Peyer's patch (tissue), 4 donors: Measurements from ENCODE around the gene TOR4A. TPM values are rescaled to one million over a fixed set of nuclear protein-coding genes. Genes with fewer than 3 reads are reported as not detected.

Source experiments
- DNase-seq, 3 donors: peaks; one replicate each; pipeline ENCODE4 v3.0.0-alpha.2; 2017 to 2019
- H3K27ac ChIP-seq, 4 donors: fragments of 200-600 bp; sonication (generic); one replicate each; pipeline ENCODE4 v1.5.1; 2016 to 2019
- H3K27me3 ChIP-seq, 2 donors: fragments of 200-600 bp; sonication (generic); one replicate each; pipeline ENCODE4 v1.5.1; 2019
- H3K36me3 ChIP-seq, 3 donors: fragments of 200-600 bp; sonication (generic); one replicate each; pipeline ENCODE4 v1.5.1; 2016 to 2019
- H3K4me1 ChIP-seq, 4 donors: fragments of 200-600 bp; sonication (generic); one replicate each; pipeline ENCODE4 v1.5.1; 2016 to 2019
- H3K4me3 ChIP-seq, 4 donors: fragments of 200-600 bp; sonication (generic); 1 replicate in 3 of 4; 2 replicates in 1 of 4; pipeline ENCODE4 v1.5.1; 2016 to 2019; ENCODE audit warnings: mild to moderate bottlenecking in 1 of 4
- H3K9me3 ChIP-seq, 4 donors: fragments of 200-600 bp; sonication (generic); one replicate each; pipeline ENCODE4 v1.5.1; 2016 to 2019; ENCODE audit warnings: mild to moderate bottlenecking in 1 of 4
- CTCF ChIP-seq, 6 experiments: fragments of 450-650 bp in 4 of 6; fragments of 200-600 bp in 2 of 6; sonication (generic) in 1 of 6; IDR thresholded peaks; one replicate each; pipeline ENCODE4 v1.5.1; 2017 to 2019; ENCODE audit warnings: antibody characterized with exemption in 6 of 6, mild to moderate bottlenecking in 3 of 6, moderate library complexity in 1 of 6
- POLR2A ChIP-seq, 2 donors: fragments of 450-650 bp; IDR thresholded peaks; one replicate each; pipeline ENCODE4 v1.5.1; 2017; ENCODE audit warnings: antibody characterized with exemption in 2 of 2, mild to moderate bottlenecking in 2 of 2, moderate library complexity in 2 of 2
- total RNA-seq, 4 donors: library from RNA; depleted of rRNA; stranded (reverse); fragments of >200 nt; gene quantifications; one replicate each; pipeline ENCODE4 v1.1.0, GENCODE V29; 2016

Gene TOR4A
- total RNA-seq, 4 donors from 2014 or later = 33.8 to 45.7 (median 39.2) TPM

GRCh38 chr9:137295238-137295811 lies 17.8 kb downstream of the TOR4A start:
- H3K27ac ChIP-seq = peak overlapping the region; percentile 5 to 99 (median 90)
- H3K4me1 ChIP-seq = peaks cover 5 to 43% (median 13%) of the 10 kb centered on the region in 4 donors
- DNase-seq = peak in 1 of 3 donors; percentile 80
- no peaks in the 10 kb centered on the region for H3K9me3 ChIP-seq
- TF ChIP-seq CTCF (IDR thresholded peaks at IDR 0.05) (peak; percentile 37 to 93 (median 84)), POLR2A (IDR thresholded peaks at IDR 0.05) (peak in 1 of 2 donors; percentile 54)
- no peaks in the 10 kb centered on the region for H3K36me3 ChIP-seq
- H3K27me3 ChIP-seq = no peaks in the 10 kb centered on the region
- H3K4me3 ChIP-seq = peak overlapping the region; percentile 25 to 88 (median 60)

DNA sequence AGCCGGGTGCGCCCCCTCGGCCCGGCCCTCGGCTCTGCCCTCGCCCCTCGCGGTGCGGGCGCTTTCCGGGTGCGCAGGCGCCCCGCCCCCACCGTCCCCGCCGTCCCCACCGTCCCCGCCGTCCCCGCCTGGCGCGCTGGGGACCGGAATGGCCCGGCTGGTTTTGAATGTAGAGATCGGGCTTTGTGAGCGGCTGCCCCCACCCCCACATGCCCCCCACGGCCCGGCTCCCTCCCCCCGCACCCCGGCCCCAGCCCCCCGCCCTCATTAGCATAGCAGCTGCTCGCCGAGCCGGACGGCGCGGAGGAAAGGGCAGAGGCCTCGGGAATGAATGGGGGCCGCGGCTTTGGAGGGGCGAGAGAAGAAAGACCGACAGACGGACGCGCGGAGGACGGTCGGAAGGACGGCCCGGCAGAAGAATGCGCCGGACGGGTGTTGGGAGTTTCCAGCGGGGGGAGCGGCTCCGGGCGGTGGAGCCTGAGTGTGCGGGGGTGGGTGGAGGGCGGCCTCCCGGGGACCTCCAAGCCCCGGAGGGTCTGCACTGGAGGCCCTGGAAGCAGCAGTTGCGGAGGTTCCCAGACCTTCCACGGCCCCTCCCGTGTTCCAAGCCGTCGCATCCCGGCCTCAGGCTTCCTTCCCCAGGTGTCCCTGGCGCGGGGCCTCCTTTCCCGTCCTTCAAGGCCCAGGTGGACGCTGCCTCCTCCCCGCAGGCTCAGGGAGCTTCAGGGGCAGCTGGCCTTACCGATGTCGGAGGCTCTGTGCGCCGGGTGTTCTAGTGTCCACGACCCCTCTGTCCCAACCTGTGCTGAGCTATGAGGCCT lies 18.5 kb downstream of the TOR4A start:
- H3K4me3 ChIP-seq = peak overlapping the region; percentile 25 to 88 (median 60)
- H3K9me3 ChIP-seq = no peaks in the 10 kb centered on the region
- no peak for TF ChIP-seq POLR2A (IDR thresholded peaks at IDR 0.05)
- no peak for TF ChIP-seq CTCF (IDR thresholded peaks at IDR 0.05)
- peak overlapping the region; percentile 31 to 99 (median 90) for H3K27ac ChIP-seq
- no peaks in the 10 kb centered on the region for H3K27me3 ChIP-seq
- DNase-seq = peak in 1 of 3 donors; percentile 69
- H3K4me1 ChIP-seq = peaks cover 5 to 43% (median 21%) of the 10 kb centered on the region in 4 donors
- H3K36me3 ChIP-seq = no peaks in the 10 kb centered on the region

DNA sequence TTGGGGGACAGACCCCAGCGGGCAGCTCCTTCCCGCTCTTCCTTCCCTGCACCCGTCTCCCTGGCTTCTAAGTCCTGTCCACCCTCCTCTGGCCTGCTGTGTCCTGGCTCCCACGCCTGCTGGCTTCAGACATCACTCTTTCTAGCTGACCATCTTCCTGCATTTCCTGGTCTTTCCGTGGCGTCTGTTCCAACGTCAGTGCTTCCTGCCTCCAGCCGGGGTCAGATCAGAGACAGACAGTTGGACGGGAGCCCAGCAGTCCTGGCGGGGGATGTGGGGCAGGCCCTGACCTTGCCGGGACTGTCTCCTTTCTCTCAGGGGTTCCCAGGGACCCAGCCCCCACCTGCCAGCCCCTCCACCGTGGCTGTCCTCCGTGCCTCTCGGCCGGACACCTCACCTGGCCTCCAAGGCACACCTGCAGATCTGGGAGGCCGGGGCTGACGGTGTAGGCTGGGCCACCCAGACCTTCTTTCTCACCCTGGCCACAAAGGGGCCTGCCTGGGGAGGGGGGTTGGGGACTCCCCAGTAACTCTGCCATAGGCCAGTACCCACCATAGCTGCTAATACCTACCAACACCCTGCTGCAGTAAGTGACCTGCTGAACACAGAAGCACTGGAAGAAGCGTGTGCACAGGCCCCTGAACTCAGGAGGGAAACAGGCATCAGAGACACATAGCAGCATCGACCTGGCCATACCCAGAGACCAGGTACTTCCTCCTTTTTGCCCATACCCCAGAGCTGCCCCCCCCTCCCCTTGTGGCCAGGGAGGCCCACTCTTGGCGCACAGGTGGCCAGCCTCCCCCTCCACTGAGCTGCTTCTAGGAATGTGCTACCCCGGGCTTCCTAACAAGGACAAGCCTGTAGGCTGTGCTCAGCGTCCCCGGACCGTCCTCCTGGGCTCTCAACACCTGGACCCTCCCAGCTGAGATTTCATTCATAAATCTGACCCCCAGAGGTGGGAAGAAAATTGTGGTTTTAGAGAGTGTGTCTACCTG lies 19.4 kb downstream of the TOR4A start:
- Histone ChIP-seq H3K27me3 (no peaks in the 10 kb centered on the region), H3K9me3 (no peaks in the 10 kb centered on the region), H3K4me1 (peaks cover 5 to 47% (median 24%) of the 10 kb centered on the region in 4 donors), H3K27ac (peak overlapping the region; percentile 31 to 99 (median 90)), H3K36me3 (no peaks in the 10 kb centered on the region), H3K4me3 (peak overlapping the region in 3 of 4 donors; percentile 25 to 88 (median 65))
- peak in 1 of 3 donors; percentile 76 for DNase-seq
- peak in 1 of 6 experiments; percentile 2 for TF ChIP-seq CTCF (IDR thresholded peaks at IDR 0.05)
- peak; percentile 27 to 62 for TF ChIP-seq POLR2A (IDR thresholded peaks at IDR 0.05)

GRCh38 chr9:137297966-137298365 lies 20.4 kb downstream of the TOR4A start:
- H3K36me3 ChIP-seq = no peaks in the 10 kb centered on the region
- TF ChIP-seq CTCF (IDR thresholded peaks at IDR 0.05) (no peak), POLR2A (IDR thresholded peaks at IDR 0.05) (no peak)
- peak overlapping the region in 2 of 4 donors; percentile 65 for H3K4me3 ChIP-seq
- DNase-seq = no peak
- peaks cover 5 to 52% (median 27%) of the 10 kb centered on the region in 4 donors for H3K4me1 ChIP-seq
- H3K27ac ChIP-seq = peak overlapping the region; percentile 11 to 99 (median 90)
- no peaks in the 10 kb centered on the region for H3K27me3 ChIP-seq
- no peaks in the 10 kb centered on the region for H3K9me3 ChIP-seq
